SK-N-SH (cell line): Measurements from ENCODE around the gene PPP2R2B. TPM values are rescaled to one million over a fixed set of nuclear protein-coding genes. Genes with fewer than 3 reads are reported as not detected.

Source experiments
- CTCF ChIA-PET: fragments of 300-600, 350-600 bp; formaldehyde crosslinking; extraction: SDS; loops from one replicate; lab custom pipeline; 2021; lab: Yijun Ruan, JAX
- POLR2A ChIA-PET: fragments of 350-600 bp; sonication (Branson Sonifier 250); formaldehyde crosslinking; extraction: SDS; loops from one replicate; lab custom pipeline; 2020; ENCODE audit warnings: antibody characterized with exemption, inconsistent platforms; lab: Yijun Ruan, JAX
- DNase-seq: peaks from one replicate; pipeline ENCODE4 v3.0.0; 2012
- H2AFZ ChIP-seq: fragments of 200-600 bp; sonication (generic); 2 replicates; pipeline ENCODE4 v1.8.1; 2016; ENCODE audit warnings: antibody characterized with exemption, mild to moderate bottlenecking, low read depth
- H3F3A ChIP-seq: fragments of 200-600 bp; sonication (generic); replicated peaks from 2 replicates; pipeline ENCODE3; 2016; ENCODE audit warnings: antibody characterized with exemption, mild to moderate bottlenecking; ENCODE audit not compliant: insufficient read depth
- H3K27ac ChIP-seq, 2 experiments: fragments of 200-500 bp in 1 of 2; fragments of 200-600 bp in 1 of 2; sonication (Bioruptor generic) in 1 of 2; sonication (generic), shearing (Covaris generic) in 1 of 2; 2 replicates each; pipeline versions ENCODE4 v1.5.1 to v1.6.1; 2014 to 2016; ENCODE audit warnings: low read depth in 2 of 2, inconsistent platforms in 1 of 2, low read length in 1 of 2, mild to moderate bottlenecking in 1 of 2, mixed read lengths in 1 of 2
- H3K27me3 ChIP-seq: fragments of 200-600 bp; sonication (generic), shearing (Covaris generic); 2 replicates; pipeline ENCODE4 v1.6.1; 2016; ENCODE audit warnings: mixed run types; ENCODE audit not compliant: insufficient read depth
- H3K36me3 ChIP-seq, 2 experiments: fragments of 200-500 bp in 1 of 2; fragments of 200-600 bp in 1 of 2; sonication (Bioruptor generic) in 1 of 2; sonication (generic) in 1 of 2; replicated peaks in 1 of 2; 2 replicates each; pipeline versions ENCODE3 to v1.5.1; 2014 to 2016; ENCODE audit warnings: low read length in 1 of 2, mild to moderate bottlenecking in 1 of 2; ENCODE audit not compliant: insufficient read depth in 2 of 2, control insufficient read depth in 1 of 2
- H3K4me1 ChIP-seq, 2 experiments: fragments of 200-500 bp in 1 of 2; fragments of 200-600 bp in 1 of 2; sonication (Bioruptor generic) in 1 of 2; sonication (generic), shearing (Covaris generic) in 1 of 2; 2 replicates each; pipeline versions ENCODE4 v1.5.1 to v1.6.1; 2014 to 2016; ENCODE audit warnings: low read depth in 1 of 2, low read length in 1 of 2, mixed run types in 1 of 2; ENCODE audit not compliant: insufficient read depth in 2 of 2, control insufficient read depth in 1 of 2
- H3K4me2 ChIP-seq: fragments of 200-600 bp; sonication (generic), shearing (Covaris generic); 2 replicates; pipeline ENCODE4 v1.6.1; 2017; ENCODE audit warnings: mixed run types
- H3K4me3 ChIP-seq, 2 experiments: fragments of 200-500 bp in 1 of 2; fragments of 200-600 bp in 1 of 2; sonication (Bioruptor generic) in 1 of 2; sonication (generic), shearing (Covaris generic) in 1 of 2; 2 replicates each; pipeline versions ENCODE4 v1.5.1 to v1.8.1; 2014 to 2016; ENCODE audit warnings: low read depth in 2 of 2, inconsistent platforms in 1 of 2, low read length in 1 of 2, mild to moderate bottlenecking in 1 of 2, mixed read lengths in 1 of 2, moderate library complexity in 1 of 2
- H3K79me2 ChIP-seq: fragments of 200-600 bp; sonication (generic); 2 replicates; pipeline ENCODE4 v1.8.1; 2017; ENCODE audit warnings: mild to moderate bottlenecking; ENCODE audit not compliant: insufficient read depth
- H3K9ac ChIP-seq: fragments of 200-600 bp; sonication (generic); 2 replicates; pipeline ENCODE4 v1.6.1; 2017; ENCODE audit warnings: mixed run types
- H3K9me2 ChIP-seq: fragments of 200-600 bp; sonication (generic); 2 replicates; pipeline ENCODE4 v1.6.1; 2017; ENCODE audit warnings: mixed run types
- H3K9me3 ChIP-seq: fragments of 200-600 bp; sonication (generic); 2 replicates; pipeline ENCODE4 v1.6.1; 2017; ENCODE audit warnings: mixed run types, mild to moderate bottlenecking, moderate library complexity
- H4K20me1 ChIP-seq: fragments of 200-600 bp; sonication (generic); 2 replicates; pipeline ENCODE4 v1.6.1; 2017; ENCODE audit warnings: mild to moderate bottlenecking, mixed run types; ENCODE audit not compliant: insufficient read depth
- EP300 ChIP-seq, 2 experiments: IDR thresholded peaks; 2 replicates each; pipeline versions ENCODE4 v1.4.0 to v1.6.1; 2012; ENCODE audit warnings: borderline replicate concordance in 1 of 2, low read depth in 1 of 2, low read length in 1 of 2
- EZH2phosphoT487 ChIP-seq: fragments of 200-600 bp; sonication (generic); IDR thresholded peaks from 2 replicates; pipeline ENCODE4 v1.6.1; 2017; ENCODE audit warnings: low read depth, mixed run types, mild to moderate bottlenecking, antibody characterized with exemption, moderate library complexity, borderline replicate concordance
- FOSL2 ChIP-seq: IDR thresholded peaks from 2 replicates; pipeline ENCODE4 v1.4.0; 2012; ENCODE audit warnings: low read depth, mild to moderate bottlenecking, moderate library complexity, borderline replicate concordance
- FOXJ3 ChIP-seq: sonication (generic); formaldehyde crosslinking; IDR thresholded peaks from 2 replicates; pipeline ENCODE4 v1.5.1; 2020; ENCODE audit warnings: mild to moderate bottlenecking, missing genetic modification reagents
- GABPA ChIP-seq: IDR thresholded peaks from 2 replicates; pipeline ENCODE4 v1.4.0; 2012; ENCODE audit warnings: low read depth, mild to moderate bottlenecking
- JUND ChIP-seq: IDR thresholded peaks from 2 replicates; pipeline ENCODE4 v1.4.0; 2012
- MEF2A ChIP-seq: IDR thresholded peaks from 2 replicates; pipeline ENCODE4 v1.4.0; 2012; ENCODE audit warnings: low read depth, borderline replicate concordance
- MXI1 ChIP-seq: IDR thresholded peaks from 2 replicates; pipeline ENCODE4 v1.6.1; 2012; ENCODE audit warnings: mild to moderate bottlenecking, low read depth, low read length, improper control_type of control experiment
- NRF1 ChIP-seq: IDR thresholded peaks from 2 replicates; pipeline ENCODE4 v1.6.1; 2012; ENCODE audit warnings: low read depth, mild to moderate bottlenecking, low read length
- RAD21 ChIP-seq: IDR thresholded peaks from 2 replicates; pipeline ENCODE4 v1.6.1; 2012; ENCODE audit warnings: mild to moderate bottlenecking, low read length
- RCOR1 ChIP-seq: fragments of 150-350 bp; IDR thresholded peaks from 2 replicates; pipeline ENCODE4 v1.6.1; 2017; ENCODE audit warnings: antibody characterized with exemption, low read length
- RXRA ChIP-seq: IDR thresholded peaks from 2 replicates; pipeline ENCODE4 v1.4.0; 2012; ENCODE audit warnings: low read depth, mild to moderate bottlenecking, borderline replicate concordance
- SIN3A ChIP-seq: IDR thresholded peaks from 2 replicates; pipeline ENCODE4 v1.6.1; 2012; ENCODE audit warnings: low read depth, mild to moderate bottlenecking, low read length, moderate library complexity, borderline replicate concordance
- SMC3 ChIP-seq: IDR thresholded peaks from 2 replicates; pipeline ENCODE4 v1.6.1; 2012; ENCODE audit warnings: low read depth, low read length, improper control_type of control experiment
- TCF12 ChIP-seq: IDR thresholded peaks from 2 replicates; pipeline ENCODE4 v1.4.0; 2012
- ZBTB33 ChIP-seq: IDR thresholded peaks from 2 replicates; pipeline ENCODE4 v1.4.0; 2012; ENCODE audit warnings: low read depth, borderline replicate concordance
- polyA plus RNA-seq, 3 experiments: library from polyadenylated mRNA; depleted of rRNA; stranded (reverse); fragments of >200 nt; gene quantifications; 2 replicates each; pipeline ENCODE4 v1.2.3, GENCODE V29; 2012
- TF ChIP-seq, protein P1 (sequence below): fragments of 150-350 bp; IDR thresholded peaks from 2 replicates; pipeline ENCODE4 v1.6.1; 2017; ENCODE audit warnings: antibody characterized with exemption, low read length, low read depth, borderline replicate concordance
- TF ChIP-seq, protein P2 (sequence below): IDR thresholded peaks from 2 replicates; pipeline ENCODE4 v1.4.0; 2012; ENCODE audit warnings: low read depth, borderline replicate concordance
- TF ChIP-seq, protein P3 (sequence below): fragments of 150-350 bp; IDR thresholded peaks from 2 replicates; pipeline ENCODE4 v1.6.1; 2016; ENCODE audit warnings: mild to moderate bottlenecking, low read depth, low read length
- TF ChIP-seq, protein P4 (sequence below): IDR thresholded peaks from 2 replicates; pipeline ENCODE4 v1.6.1; 2012; ENCODE audit warnings: mild to moderate bottlenecking, low read depth, low read length, moderate library complexity

The PPP2R2B gene
- polyA plus RNA-seq, 1 of the 3 experiments (the other 2 are of a cell fraction) = 11.4 TPM

GRCh38 chr5:146549615-146550014, 328.9 kb downstream of the PPP2R2B start:
- H3K9me3 ChIP-seq = no peaks in the 10 kb centered on the region
- TF ChIP-seq, protein P1, sequence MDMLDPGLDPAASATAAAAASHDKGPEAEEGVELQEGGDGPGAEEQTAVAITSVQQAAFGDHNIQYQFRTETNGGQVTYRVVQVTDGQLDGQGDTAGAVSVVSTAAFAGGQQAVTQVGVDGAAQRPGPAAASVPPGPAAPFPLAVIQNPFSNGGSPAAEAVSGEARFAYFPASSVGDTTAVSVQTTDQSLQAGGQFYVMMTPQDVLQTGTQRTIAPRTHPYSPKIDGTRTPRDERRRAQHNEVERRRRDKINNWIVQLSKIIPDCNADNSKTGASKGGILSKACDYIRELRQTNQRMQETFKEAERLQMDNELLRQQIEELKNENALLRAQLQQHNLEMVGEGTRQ = no peak
- TF ChIP-seq, protein P2, sequence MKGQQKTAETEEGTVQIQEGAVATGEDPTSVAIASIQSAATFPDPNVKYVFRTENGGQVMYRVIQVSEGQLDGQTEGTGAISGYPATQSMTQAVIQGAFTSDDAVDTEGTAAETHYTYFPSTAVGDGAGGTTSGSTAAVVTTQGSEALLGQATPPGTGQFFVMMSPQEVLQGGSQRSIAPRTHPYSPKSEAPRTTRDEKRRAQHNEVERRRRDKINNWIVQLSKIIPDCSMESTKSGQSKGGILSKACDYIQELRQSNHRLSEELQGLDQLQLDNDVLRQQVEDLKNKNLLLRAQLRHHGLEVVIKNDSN = no peak
- TF ChIP-seq EP300 (IDR thresholded peaks at IDR 0.05; ENCODE audit: borderline replicate concordance in 1 of 2, low read depth in 1 of 2, low read length in 1 of 2) (no peak), ZBTB33 (no peak), RXRA (no peak), RCOR1 (no peak), JUND (no peak), MEF2A (no peak), FOXJ3 (CRISPR knock-in tag) (no peak), GABPA (no peak), EZH2phosphoT487 (no peak), FOSL2 (no peak), TCF12 (no peak), MXI1 (no peak), SIN3A (no peak), RAD21 (no peak), SMC3 (no peak), NRF1 (no peak)
- TF ChIP-seq, protein P3, sequence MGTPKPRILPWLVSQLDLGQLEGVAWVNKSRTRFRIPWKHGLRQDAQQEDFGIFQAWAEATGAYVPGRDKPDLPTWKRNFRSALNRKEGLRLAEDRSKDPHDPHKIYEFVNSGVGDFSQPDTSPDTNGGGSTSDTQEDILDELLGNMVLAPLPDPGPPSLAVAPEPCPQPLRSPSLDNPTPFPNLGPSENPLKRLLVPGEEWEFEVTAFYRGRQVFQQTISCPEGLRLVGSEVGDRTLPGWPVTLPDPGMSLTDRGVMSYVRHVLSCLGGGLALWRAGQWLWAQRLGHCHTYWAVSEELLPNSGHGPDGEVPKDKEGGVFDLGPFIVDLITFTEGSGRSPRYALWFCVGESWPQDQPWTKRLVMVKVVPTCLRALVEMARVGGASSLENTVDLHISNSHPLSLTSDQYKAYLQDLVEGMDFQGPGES = no peak
- TF ChIP-seq, protein P4, sequence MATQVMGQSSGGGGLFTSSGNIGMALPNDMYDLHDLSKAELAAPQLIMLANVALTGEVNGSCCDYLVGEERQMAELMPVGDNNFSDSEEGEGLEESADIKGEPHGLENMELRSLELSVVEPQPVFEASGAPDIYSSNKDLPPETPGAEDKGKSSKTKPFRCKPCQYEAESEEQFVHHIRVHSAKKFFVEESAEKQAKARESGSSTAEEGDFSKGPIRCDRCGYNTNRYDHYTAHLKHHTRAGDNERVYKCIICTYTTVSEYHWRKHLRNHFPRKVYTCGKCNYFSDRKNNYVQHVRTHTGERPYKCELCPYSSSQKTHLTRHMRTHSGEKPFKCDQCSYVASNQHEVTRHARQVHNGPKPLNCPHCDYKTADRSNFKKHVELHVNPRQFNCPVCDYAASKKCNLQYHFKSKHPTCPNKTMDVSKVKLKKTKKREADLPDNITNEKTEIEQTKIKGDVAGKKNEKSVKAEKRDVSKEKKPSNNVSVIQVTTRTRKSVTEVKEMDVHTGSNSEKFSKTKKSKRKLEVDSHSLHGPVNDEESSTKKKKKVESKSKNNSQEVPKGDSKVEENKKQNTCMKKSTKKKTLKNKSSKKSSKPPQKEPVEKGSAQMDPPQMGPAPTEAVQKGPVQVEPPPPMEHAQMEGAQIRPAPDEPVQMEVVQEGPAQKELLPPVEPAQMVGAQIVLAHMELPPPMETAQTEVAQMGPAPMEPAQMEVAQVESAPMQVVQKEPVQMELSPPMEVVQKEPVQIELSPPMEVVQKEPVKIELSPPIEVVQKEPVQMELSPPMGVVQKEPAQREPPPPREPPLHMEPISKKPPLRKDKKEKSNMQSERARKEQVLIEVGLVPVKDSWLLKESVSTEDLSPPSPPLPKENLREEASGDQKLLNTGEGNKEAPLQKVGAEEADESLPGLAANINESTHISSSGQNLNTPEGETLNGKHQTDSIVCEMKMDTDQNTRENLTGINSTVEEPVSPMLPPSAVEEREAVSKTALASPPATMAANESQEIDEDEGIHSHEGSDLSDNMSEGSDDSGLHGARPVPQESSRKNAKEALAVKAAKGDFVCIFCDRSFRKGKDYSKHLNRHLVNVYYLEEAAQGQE = no peak
- H3K9me2 ChIP-seq = no peaks in the 10 kb centered on the region
- no peak overlapping the region for H3K27ac ChIP-seq
- DNase-seq = no peak
- no peaks in the 10 kb centered on the region for H3K27me3 ChIP-seq
- no peak overlapping the region for H3K4me2 ChIP-seq
- no peaks in the 10 kb centered on the region for H3K36me3 ChIP-seq
- H3K9ac ChIP-seq = no peak overlapping the region
- CTCF ChIA-PET = interaction anchor here (0.7 to 6.5 kb wide), 7 partner anchors 7 to 641 kb away, joined by 3 to 31 read pairs (median 4); no protein-coding TSS in a partner anchor
- POLR2A ChIA-PET = no interaction called here
- no peak overlapping the region for H2AFZ ChIP-seq
- peaks cover 0 to 8% of the 10 kb centered on the region in 2 experiments; a peak in 2 of 4 replicates for H3K4me1 ChIP-seq
- H4K20me1 ChIP-seq = no peaks in the 10 kb centered on the region
- no peaks in the 10 kb centered on the region for H3K79me2 ChIP-seq
- no peak overlapping the region for H3K4me3 ChIP-seq
- no peaks in the 10 kb centered on the region for H3F3A ChIP-seq
